Cardiac septum (tissue), 1 donor: ENCODE data around the gene ZNF408. TPM values are rescaled to one million over a fixed set of nuclear protein-coding genes. Genes with fewer than 3 reads are reported as not detected.

ENCODE experiments used
- DNase-seq: peaks from one replicate; pipeline ENCODE4 v3.0.0-alpha.2; 2020; ENCODE audit warnings: low spot score
- intact Hi-C: fragments of 100-400 bp; cut with DNase I; formaldehyde crosslinking; loops from one replicate; pipeline ENCODE4 v1.14.0; 2022
- total RNA-seq: library from RNA; stranded (reverse); fragmentation: NEBNext Ultra II Directional; extraction: Animal tissue kit (Norgen Biotek cat#: 25700); gene quantifications from one replicate; pipeline ENCODE4 v1.2.1, GENCODE V29; 2021
- donor health status: DM: no; HTN: no; CAD: no.

The ZNF408 gene
- total RNA-seq, 1 donor from 2014 or later: 6.7 TPM

- intact Hi-C loops: no loop called here
Observed at GRCh38 chr11:46674463-46675287, 26.2 kb upstream of the ZNF408 start.

GRCh38 chr11:46675288-46675851, 25.5 kb upstream of the ZNF408 start:
- intact Hi-C loops: no loop called here
- DNase-seq: no peak

More at GRCh38 chr11:46674463-46675287, 26.2 kb upstream of the ZNF408 start:
- peak; percentile 17 for DNase-seq

- intact Hi-C loops: no loop called here
- DNase-seq: no peak
Observed at GRCh38 chr11:46675949-46676348, 24.9 kb upstream of the ZNF408 start.

- intact Hi-C loops: no loop called here
- peak; percentile 90 for DNase-seq
Observed at GRCh38 chr11:46676436-46677158, 24.2 kb upstream of the ZNF408 start.

- intact Hi-C loops: no loop called here
- no peak for DNase-seq
Observed at GRCh38 chr11:46677169-46677568, 23.7 kb upstream of the ZNF408 start.

GRCh38 chr11:46677991-46678740, 22.7 kb upstream of the ZNF408 start:
- DNase-seq: no peak
- intact Hi-C loops: no loop called here

DNA sequence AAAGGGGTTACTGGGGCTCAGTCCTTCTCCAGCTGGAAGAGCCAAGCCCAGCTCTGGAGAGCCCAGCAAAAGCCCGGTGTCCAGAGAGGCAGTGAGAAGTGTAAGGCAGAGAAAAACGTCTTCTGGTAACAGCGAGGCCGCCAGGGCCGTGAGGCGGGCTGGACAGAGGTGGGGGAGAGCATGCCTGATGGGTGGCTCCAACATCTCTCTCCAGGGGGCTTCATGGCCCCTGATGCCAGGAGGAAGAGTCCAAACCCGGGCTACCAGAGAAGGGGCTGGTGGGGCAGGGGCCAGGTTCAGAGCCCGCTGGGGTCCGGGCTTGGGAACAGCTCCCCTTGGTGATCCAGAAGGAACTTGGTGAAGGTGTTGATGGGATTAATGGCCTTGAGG, 22.1 kb upstream of the ZNF408 start:
- DNase-seq: no peak
- intact Hi-C loops: no loop called here

DNA sequence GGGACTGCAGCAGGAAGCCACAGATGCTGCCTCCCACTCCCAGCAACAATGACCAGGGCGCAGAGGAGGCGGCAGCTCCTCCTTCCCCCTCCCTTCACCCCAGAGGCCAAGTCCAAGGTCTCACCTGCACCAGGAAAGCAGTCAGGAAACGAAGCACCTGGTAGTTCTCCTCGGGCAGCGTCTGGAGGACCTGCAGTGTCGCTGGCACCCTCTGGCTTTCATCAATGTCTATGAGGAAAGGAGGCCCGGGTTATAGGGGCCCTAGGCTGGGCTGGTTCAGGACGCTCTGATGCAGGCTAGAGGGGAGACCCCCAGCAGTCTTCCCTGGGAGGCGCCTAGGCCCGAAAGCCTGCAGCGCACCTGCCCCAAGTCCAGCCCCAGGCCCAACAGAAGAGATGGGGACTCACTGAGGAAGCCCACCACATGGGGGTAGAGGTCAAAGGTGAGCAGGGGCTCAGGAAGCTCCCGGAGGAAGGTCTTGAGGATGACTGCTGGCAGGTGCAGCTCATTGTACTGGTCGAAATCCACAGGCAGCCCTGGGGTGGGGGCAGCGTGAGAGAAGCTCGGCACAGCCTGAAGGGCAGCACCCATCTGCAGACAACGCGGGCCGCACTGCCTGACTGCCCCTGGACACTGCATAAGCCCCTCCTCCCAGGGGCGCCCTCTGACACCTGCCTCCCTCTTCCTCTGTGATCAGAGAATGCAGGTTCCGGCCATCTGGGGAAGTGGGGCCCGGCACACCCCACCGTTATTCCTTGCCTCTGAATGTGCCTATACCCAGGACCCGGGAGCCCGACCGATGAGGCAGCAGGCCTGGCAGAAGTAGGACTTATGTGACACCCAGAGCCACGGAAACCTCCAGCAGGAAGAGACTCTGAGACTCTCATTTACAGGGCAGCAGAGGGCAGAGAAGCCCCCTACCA, 21.3 kb upstream of the ZNF408 start:
- intact Hi-C loops: no loop called here
- DNase-seq: no peak

DNA sequence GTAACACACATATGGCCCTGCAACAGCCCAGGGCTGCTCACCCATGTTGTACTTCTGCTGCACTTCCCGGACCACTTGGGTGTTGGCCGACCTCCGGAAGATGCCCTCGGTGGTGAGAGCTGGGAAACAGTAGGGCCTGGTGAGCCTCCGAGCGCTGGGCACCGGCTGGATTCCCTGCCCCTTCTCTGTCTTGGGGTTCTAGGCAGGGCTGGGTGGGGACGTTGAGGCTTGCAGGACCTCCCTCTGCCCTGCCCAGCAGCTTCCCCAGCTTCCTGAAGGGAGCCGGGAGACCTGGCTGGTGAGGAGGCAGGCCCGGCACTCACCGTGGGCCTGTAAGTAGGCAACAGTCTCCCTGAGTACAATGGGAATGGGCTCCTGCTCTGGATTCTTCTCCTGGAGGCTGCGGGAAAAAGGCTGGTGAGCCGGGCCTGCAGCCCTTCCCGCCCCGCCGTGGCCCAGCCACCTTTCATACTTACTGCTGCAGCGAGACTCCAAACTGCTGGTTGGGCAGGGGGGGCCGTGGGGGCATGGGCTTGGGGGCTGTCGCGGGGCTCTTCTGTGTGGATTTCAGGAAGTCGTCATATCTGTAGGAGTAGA, 20.6 kb upstream of the ZNF408 start:
- no peak for DNase-seq
- intact Hi-C loops: no loop called here

DNA sequence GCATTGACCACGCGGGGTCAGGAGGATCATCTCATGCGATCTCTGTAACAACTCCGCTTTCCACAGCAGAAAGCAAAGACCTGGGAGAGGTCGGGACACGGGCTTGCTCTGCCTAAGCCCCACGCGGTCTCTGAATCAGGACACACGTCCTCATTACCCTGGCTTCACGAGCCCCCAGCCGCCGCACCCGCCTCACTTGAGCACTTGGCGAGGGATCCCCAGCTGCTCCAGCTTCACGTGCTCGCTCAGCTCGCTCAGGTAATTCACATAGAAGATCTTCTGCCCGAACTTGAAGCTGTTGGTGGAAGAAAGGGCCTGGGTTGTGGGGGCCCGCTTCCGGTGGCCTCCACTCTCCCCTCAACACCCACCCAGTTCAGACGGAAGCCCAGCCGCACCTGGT, 20.0 kb upstream of the ZNF408 start:
- intact Hi-C loops: no loop called here
- DNase-seq: no peak

DNA sequence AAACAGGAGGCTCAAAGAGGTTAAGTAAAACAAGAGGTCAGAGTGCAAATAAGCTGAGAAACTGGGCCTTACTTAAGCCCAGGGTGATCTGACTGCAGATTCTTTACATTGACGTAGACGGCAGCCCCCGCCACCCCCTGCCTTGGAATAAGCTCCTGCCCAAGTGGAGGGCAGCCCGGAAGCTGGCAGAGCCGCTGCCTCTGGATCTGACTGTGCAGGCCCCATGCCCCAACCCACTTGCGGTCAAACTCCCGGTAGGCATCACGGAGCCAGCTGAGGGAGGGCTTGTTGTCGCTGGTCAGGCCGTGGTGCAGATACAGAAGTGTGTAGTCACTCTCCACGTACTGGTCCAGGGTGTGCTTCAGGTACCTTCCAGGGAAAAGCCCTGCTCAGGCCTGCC, 19.0 kb upstream of the ZNF408 start:
- DNase-seq: no peak
- intact Hi-C loops: no loop called here

DNA sequence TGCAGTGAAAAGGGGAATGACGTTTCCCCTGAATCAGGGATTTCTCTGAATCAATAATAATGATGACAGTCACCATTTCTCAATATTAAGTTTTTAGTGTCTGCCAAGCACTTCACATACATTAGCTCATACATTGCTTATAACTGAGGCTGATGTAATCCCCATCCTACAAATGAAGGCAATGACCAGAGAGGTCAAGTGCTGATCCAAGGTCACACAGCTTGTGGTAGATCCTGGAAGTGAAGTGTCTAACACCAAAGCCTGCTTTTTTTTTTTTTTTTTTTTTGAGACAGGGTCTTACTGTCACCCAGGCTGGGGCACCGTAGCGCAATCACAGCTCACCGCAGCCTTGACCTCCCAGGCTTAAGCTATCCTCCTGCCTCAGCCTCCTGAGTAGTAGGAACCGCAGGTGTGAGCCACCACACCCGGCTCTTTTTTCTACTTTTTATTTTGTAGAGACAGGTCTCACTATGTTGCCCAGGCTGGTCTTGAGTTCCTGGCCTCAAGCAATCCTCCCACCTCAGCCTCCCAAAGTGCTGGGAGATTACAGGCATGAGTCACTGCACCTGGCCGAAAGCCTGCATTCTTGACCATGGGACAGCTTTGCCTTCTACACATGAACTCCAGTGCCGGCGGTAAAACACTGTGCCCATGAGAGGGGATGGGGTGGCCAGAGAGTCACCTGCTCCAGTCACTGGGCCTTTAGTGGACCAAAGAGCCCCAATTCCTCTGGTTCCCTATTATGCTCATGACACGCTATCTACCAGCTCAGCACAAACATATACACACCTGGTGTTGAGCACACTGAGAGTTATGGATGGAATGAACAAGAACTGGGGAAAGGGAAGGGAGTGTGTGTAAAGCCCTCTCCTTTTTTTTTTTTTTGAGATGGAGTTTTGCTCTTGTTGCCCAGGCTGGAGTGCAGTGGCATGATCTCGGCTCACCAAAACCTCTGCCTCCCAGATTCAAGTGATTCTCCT, 17.8 kb upstream of the ZNF408 start:
- DNase-seq: no peak
- intact Hi-C loops: no loop called here

GRCh38 chr11:46684367-46684766, 16.5 kb upstream of the ZNF408 start:
- intact Hi-C loops: no loop called here

DNA sequence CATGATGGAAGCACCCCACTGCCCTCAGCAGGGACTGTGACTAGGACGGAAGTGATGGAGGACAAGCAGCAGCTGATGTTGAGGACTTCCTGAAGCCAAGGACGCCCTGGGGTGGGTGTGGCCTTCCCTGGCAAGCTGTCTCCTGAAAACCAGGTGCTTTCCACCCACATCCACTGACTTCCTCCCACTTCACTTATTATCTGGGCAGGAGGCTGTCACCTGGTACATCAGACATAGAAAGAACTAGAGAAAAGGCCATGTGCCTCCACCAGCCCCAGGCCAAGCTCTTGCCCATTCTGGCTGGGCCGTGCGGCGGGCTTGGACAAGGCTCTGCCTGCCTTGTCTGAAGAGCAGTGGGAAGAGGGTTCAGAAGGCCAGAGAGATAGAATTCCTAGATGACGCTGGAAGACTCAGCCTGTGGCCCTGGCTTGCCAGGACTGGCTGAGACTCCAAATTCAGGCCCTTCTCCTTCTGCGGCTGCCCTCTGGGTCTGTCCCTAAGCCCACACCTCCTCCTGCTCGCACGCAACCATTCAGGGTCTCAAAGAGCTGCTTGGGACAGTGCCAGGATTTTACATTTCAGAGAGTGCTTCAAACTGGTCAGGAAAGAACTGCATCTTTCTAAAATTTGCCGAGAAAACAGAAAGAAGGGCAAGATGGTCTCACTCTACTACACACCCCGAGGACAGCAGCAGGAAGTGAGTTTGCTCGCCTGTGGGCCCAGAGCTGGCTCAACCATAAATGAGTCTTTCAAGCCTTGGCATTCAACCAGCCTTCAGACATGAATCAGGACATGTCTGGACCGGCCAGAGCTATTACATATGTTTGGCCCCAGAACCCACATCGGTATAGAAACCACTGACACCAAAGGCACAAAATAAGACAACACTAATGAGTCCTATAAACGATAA, 13.7 kb upstream of the ZNF408 start:
- DNase-seq: no peak
- intact Hi-C loops: no loop called here

More at GRCh38 chr11:46684367-46684766, 16.5 kb upstream of the ZNF408 start:
- no peak for DNase-seq

DNA sequence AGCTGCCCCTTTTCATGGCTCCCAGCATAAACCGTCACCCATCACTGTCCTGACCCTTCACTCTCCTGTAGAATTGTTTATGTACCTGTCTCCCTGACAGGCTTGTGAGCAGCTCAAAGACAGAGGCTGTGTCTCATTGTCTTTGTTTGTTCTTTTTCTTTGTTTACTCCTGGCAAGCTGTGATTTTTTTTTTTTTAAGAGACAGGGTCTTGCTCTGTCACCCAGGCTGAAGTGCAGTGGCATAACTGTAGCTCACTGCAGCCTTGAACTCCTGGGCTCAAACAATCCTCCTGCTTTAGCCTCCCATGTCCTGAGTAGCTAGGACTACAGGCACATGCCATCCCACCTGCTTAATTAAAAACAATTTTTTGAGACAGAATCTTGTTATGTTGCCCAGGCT, 10.1 kb upstream of the ZNF408 start:
- intact Hi-C loops: no loop called here
- DNase-seq: no peak

GRCh38 chr11:46692450-46692849, 8.4 kb upstream of the ZNF408 start:
- DNase-seq: no peak
- intact Hi-C loops: no loop called here
